RWPE2 (cell line): ENCODE results near the gene TIGD6.

ENCODE experiments used
- ATAC-seq: fragments of 200-7000 bp; cut with Tn5 transposase; 3 replicates; pipeline ENCODE4 v1.9.1; 2021; ENCODE audit warnings: low read depth
- DNase-seq: peaks from one replicate; pipeline ENCODE4 v3.0.0-alpha.2; 2020; ENCODE audit warnings: low spot score
- H3K27ac ChIP-seq: fragments of 450-650 bp; 2 replicates; pipeline ENCODE4 v1.5.1; 2017; ENCODE audit warnings: mild to moderate bottlenecking; ENCODE audit not compliant: poor library complexity, severe bottlenecking
- H3K27me3 ChIP-seq: fragments of 250-450 bp; sonication (Bioruptor Pico); 2 replicates; pipeline ENCODE4 v1.5.1; 2021; ENCODE audit warnings: mild to moderate bottlenecking, moderate library complexity; ENCODE audit not compliant: insufficient read depth, poor library complexity, severe bottlenecking
- H3K36me3 ChIP-seq: fragments of 250-450 bp; sonication (Bioruptor Pico); 2 replicates; pipeline ENCODE4 v1.5.1; 2020; ENCODE audit warnings: low read depth, mild to moderate bottlenecking, moderate library complexity
- H3K4me1 ChIP-seq: fragments of 250-450 bp; sonication (Bioruptor Pico); 2 replicates; pipeline ENCODE4 v1.5.1; 2021; ENCODE audit warnings: mild to moderate bottlenecking, moderate library complexity; ENCODE audit not compliant: insufficient read depth, poor library complexity, severe bottlenecking
- H3K4me3 ChIP-seq: fragments of 250-450 bp; sonication (Bioruptor Pico); 2 replicates; pipeline ENCODE4 v1.5.1; 2021; ENCODE audit warnings: mild to moderate bottlenecking, moderate library complexity; ENCODE audit not compliant: severe bottlenecking
- H3K9me3 ChIP-seq: fragments of 250-450 bp; sonication (Bioruptor Pico); 2 replicates; pipeline ENCODE4 v1.5.1; 2021; ENCODE audit warnings: mild to moderate bottlenecking, moderate library complexity; ENCODE audit not compliant: severe bottlenecking
- TF ChIP-seq, protein P1 (sequence below): fragments of 450-650 bp; IDR thresholded peaks from one replicate; pipeline ENCODE4 v1.5.1; 2017; ENCODE audit warnings: mild to moderate bottlenecking, moderate library complexity; ENCODE audit not compliant: poor library complexity, severe bottlenecking

TIGD6 gene

DNA sequence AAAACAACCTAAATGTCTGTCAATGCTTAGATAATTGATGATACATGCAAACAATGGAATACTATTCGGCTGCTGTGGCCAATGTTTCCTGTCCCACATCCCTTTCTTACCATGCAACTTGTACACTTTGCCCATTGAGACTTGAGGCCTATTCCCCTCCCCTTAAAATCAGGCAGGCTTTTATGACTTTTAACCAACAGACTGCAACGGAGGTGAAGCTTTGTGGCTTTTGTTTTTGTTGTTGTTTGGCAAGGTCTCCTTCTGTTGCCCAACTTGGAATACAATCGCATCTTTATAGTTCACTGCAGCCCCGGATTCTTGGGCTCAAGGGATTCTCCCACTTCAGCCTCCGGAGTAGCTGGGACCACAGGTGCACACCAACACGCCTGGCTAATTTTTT is 45.7 kb downstream of the TIGD6 start:
- Histone ChIP-seq H3K27me3 (no peaks in the 10 kb centered on the region), H3K27ac (no peak overlapping the region), H3K4me3 (no peak overlapping the region), H3K36me3 (no peaks in the 10 kb centered on the region), H3K4me1 (peaks cover 5% of the 10 kb centered on the region), H3K9me3 (no peaks in the 10 kb centered on the region)
- DNase-seq (no peak), ATAC-seq (no peak)
- TF ChIP-seq, protein P1, sequence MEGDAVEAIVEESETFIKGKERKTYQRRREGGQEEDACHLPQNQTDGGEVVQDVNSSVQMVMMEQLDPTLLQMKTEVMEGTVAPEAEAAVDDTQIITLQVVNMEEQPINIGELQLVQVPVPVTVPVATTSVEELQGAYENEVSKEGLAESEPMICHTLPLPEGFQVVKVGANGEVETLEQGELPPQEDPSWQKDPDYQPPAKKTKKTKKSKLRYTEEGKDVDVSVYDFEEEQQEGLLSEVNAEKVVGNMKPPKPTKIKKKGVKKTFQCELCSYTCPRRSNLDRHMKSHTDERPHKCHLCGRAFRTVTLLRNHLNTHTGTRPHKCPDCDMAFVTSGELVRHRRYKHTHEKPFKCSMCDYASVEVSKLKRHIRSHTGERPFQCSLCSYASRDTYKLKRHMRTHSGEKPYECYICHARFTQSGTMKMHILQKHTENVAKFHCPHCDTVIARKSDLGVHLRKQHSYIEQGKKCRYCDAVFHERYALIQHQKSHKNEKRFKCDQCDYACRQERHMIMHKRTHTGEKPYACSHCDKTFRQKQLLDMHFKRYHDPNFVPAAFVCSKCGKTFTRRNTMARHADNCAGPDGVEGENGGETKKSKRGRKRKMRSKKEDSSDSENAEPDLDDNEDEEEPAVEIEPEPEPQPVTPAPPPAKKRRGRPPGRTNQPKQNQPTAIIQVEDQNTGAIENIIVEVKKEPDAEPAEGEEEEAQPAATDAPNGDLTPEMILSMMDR = no peak

DNA sequence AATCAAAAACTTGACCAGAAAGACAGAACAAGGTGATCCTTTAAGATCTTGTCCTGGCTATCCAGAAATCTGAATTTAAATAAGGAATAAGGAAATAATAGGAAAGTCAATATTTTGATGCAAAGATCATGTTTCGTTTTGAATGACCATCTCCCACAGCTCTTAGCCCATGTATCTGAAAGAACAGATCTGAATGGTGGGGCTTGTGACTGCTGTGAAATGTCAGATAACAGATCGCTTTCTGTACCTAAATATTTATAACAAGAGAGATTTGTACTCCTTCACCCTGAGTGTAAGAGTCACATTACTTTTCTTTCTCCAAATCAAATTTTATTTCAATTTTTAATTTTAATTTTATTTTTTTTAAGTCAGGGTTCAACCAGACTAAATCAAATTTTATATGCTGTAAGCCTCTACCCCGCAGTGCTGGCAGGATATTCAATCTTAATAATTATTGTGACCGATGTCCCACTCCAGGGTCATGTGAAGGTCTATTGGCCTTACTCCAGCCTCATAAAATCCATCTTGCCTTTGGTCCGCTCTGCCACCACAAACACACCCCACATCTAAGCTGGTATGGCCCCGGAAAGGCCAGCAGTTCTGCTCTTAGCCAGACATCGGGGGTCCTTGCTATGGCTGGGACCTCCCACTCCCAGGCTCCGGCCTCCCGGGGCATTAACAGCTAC is 46.9 kb downstream of the TIGD6 start:
- DNase-seq (no peak), ATAC-seq (no peak)
- Histone ChIP-seq H3K27ac (no peak overlapping the region), H3K36me3 (no peaks in the 10 kb centered on the region), H3K27me3 (no peaks in the 10 kb centered on the region), H3K4me3 (no peak overlapping the region), H3K9me3 (no peaks in the 10 kb centered on the region), H3K4me1 (peaks cover 5% of the 10 kb centered on the region)
- TF ChIP-seq, protein P1 = no peak

DNA sequence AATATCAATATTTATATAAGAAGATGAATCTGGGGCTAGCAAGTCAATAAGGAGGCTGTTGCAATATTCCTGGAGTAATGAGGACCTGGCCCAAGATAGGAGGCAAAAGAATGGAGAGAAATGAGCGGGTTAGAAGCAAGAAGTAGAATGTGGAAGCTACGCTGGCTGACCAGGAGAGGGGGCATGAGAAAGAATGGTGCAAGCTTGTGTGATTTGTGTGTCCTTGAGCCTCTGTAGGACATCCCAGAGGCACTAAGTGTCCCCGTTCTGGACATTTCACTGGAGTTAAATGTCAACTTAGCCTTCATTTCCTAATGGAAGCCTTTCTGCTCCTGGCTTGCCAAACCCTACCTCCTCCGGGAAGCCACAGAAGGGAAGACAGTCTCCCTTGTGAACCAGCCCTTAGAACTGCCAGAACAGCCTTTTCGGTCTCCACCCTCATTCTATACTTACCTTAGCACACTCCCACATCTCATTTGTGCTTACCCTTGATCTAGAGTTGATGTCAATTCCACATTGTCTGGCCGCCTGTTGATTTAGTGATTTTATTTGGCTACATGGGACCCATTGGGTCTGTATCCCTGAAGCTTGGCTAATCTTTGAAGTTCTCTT is 49.2 kb downstream of the TIGD6 start:
- ATAC-seq = no peak
- TF ChIP-seq, protein P1 = no peak
- DNase-seq = no peak

DNA sequence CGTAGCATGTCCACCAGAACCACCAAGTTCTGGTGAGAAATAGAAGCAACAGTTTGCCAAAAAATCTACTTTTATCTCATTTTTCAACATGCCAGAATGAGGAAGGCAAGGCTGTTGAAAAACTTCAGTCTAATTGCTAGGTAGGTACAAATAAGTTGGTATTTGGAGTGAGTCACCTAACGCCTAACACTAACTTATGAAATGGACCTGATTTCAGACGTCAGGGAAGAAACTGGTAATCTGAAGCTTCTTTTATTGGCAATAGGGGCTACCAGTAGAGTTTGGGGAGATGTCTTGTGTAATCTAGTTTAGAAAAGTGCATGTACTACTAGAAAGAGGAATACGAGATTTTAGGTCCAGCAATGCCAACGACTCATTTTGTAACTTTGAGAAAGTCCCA is 51.5 kb downstream of the TIGD6 start:
- no peaks in the 10 kb centered on the region for H3K27me3 ChIP-seq
- TF ChIP-seq, protein P1 = no peak
- ATAC-seq (peak; percentile 61; the same call in 2 of the 3 replicates), DNase-seq (no peak)
- H3K36me3 ChIP-seq = no peaks in the 10 kb centered on the region
- H3K27ac ChIP-seq = no peak overlapping the region
- no peaks in the 10 kb centered on the region for H3K9me3 ChIP-seq
- H3K4me3 ChIP-seq = no peak overlapping the region
- H3K4me1 ChIP-seq = peaks cover 5% of the 10 kb centered on the region

More for the DNA sequence above, 49.2 kb downstream of the TIGD6 start:
- no peak overlapping the region for H3K27ac ChIP-seq
- H3K27me3 ChIP-seq = no peaks in the 10 kb centered on the region
- no peaks in the 10 kb centered on the region for H3K9me3 ChIP-seq
- H3K4me1 ChIP-seq = peaks cover 5% of the 10 kb centered on the region
- no peaks in the 10 kb centered on the region for H3K36me3 ChIP-seq
- no peak overlapping the region for H3K4me3 ChIP-seq

DNA sequence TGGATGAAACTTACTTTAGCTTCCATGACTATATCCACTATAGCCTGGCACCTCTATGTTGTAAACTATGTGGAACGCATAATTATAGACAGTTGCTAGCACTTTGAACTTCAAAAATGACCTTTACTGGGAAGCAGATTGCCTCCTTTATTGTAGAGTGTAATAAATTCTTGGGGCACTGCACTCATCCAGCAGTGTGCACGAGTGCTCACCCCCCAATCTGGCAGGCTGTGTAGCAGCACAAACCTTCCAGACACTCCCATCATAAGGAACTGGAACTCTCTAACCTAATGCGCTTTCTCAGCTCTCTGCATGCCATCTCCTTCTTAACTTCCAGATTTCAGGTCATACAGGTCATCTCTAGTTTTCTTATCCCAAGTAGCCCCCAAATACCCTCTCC is 54.3 kb downstream of the TIGD6 start:
- no peaks in the 10 kb centered on the region for H3K9me3 ChIP-seq
- no peak overlapping the region for H3K4me3 ChIP-seq
- TF ChIP-seq, protein P1 = no peak
- no peak overlapping the region for H3K27ac ChIP-seq
- no peak for ATAC-seq
- peaks cover 20% of the 10 kb centered on the region for H3K4me1 ChIP-seq
- no peaks in the 10 kb centered on the region for H3K36me3 ChIP-seq
- no peak for DNase-seq
- no peaks in the 10 kb centered on the region for H3K27me3 ChIP-seq
